ENCODE measurements around the gene GPR107. TPM values are rescaled to one million over a fixed set of nuclear protein-coding genes. Genes with fewer than 3 reads are reported as not detected.
A peak's percentile ranks its signal among the peaks of the same experiment; 100 is the strongest.

Gene GPR107
- total and polyA plus RNA-seq, 2 of the 8 experiments (the other 6 are each of a cell fraction or from before 2014, with no cell fraction given): 19.3 to 30.7 TPM

DNA sequence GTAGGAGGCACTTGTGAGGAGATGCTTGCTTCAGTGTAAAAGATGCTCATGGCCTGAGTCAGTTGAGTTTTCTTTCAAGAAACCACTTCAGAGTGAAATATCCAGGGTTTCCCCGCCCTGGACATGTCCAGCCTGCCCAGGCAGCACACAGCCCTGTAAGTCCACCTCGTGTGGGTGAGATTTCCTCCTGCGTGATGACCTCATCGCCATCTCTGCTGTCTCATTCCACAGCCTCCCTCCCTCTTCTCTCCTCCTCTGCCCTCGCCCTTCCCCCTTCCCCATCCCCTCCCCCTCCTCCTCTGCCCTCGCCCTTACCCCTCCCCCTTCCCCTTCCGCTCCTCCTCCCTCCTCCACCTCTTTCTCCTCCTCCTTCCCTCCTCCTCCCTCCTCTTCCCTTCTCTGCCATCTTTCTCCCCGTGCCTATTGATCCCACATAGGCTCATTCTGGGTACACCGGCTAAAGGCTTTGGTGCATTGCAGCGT is 84.5 kb downstream of the GPR107 start:
- H3K27ac ChIP-seq (ENCODE audit: low read depth, low read length): peak overlapping the region; percentile 38; the same call in 1 of the 2 replicates
- H3K4me2 ChIP-seq (ENCODE audit: insufficient read depth in 1 of 2, low read depth in 2 of 2, low read length in 2 of 2): peak overlapping the region; percentile 49 to 67
- H3K14ac ChIP-seq (ENCODE audit: insufficient read length): no peak overlapping the region
- no peak overlapping the region for H4K91ac ChIP-seq (replicated peaks; ENCODE audit: insufficient read length, low read length)
- no peaks in the 10 kb centered on the region for H4K20me1 ChIP-seq (replicated peaks in 1 of 2; ENCODE audit: control insufficient read depth in 1 of 2, insufficient read depth in 2 of 2, low read length in 2 of 2)
- peak overlapping the region; percentile 70 for H2BK120ac ChIP-seq (replicated peaks; ENCODE audit: low read depth, low read length)
- no peak overlapping the region for H4K8ac ChIP-seq (ENCODE audit: extremely low read depth, insufficient read depth, low read length)
- no peak overlapping the region for H3K4ac ChIP-seq (replicated peaks; ENCODE audit: insufficient read length, low read depth, low read length)
- no peaks in the 10 kb centered on the region for H3K79me2 ChIP-seq (ENCODE audit: control insufficient read depth in 1 of 2, insufficient read depth in 2 of 2, low read length in 2 of 2)
- 42% methylated on average over 5 of the region's 10 CpGs; no CpG with 5 or more reads in 1 of the 2 experiments for WGBS, 2 experiments (ENCODE audit: extremely low coverage in 1 of 2, insufficient coverage in 1 of 2, insufficient read length in 1 of 2, insufficient replicate concordance in 2 of 2, low coverage in 1 of 2, low lambda C conversion rate in 2 of 2, missing lambda C conversion rate in 1 of 2)
- no peaks in the 10 kb centered on the region for H3K9me3 ChIP-seq (ENCODE audit: insufficient read depth in 2 of 2, low read depth in 1 of 2, low read length in 1 of 2)
- H3K56ac ChIP-seq (replicated peaks; ENCODE audit: insufficient read length, low read depth, low read length): no peak overlapping the region
- H2BK5ac ChIP-seq (ENCODE audit: low read depth, low read length): peak overlapping the region; percentile 46; the same call in 1 of the 2 replicates
- peak overlapping the region; percentile 77; the same call in 1 of the 2 replicates for H2BK20ac ChIP-seq (ENCODE audit: low read length)
- 0 out of 2 replicates have a peak overlapping the region, but pooled peaks have one; percentile 96 for H2AK5ac ChIP-seq (ENCODE audit: low read depth, low read length)
- no peaks in the 10 kb centered on the region for H3K79me1 ChIP-seq (ENCODE audit: low read depth, low read length)
- H3K18ac ChIP-seq (ENCODE audit: extremely low read depth, low read length): 0 out of 2 replicates have a peak overlapping the region, but pooled peaks have one; percentile 14
- H3K36me3 ChIP-seq (ENCODE audit: control insufficient read depth in 2 of 4, insufficient read depth in 4 of 4, low read length in 3 of 4): no peaks in the 10 kb centered on the region
- no peak overlapping the region for H2AFZ ChIP-seq (ENCODE audit: low read length)
- H3K4me3 ChIP-seq (ENCODE audit: extremely low read depth in 1 of 4, insufficient read depth in 2 of 4, low read depth in 3 of 4, low read length in 4 of 4): no peak overlapping the region; a peak in 1 of 8 replicates
- ChIA-PET CTCF (ENCODE audit: partially characterized antibody) (interaction anchor here (0.7 to 1.3 kb wide), 4 partner anchors 15 to 36 kb away, joined by 3 to 5 read pairs (median 4); no protein-coding TSS in a partner anchor), POLR2A (ENCODE audit: partially characterized antibody) (interaction anchor here (0.7 kb wide), 1 partner anchor 69 kb away, joined by 3 read pairs; no protein-coding TSS in a partner anchor)
- H3K4me1 ChIP-seq (replicated peaks in 1 of 4; ENCODE audit: control insufficient read depth in 3 of 4, insufficient read depth in 4 of 4, low read length in 3 of 4): peaks cover 12 to 25% (median 18%) of the 10 kb centered on the region in 4 experiments
- no peak overlapping the region for H4K5ac ChIP-seq (ENCODE audit: insufficient read length, low read depth, low read length)
- H3K27me3 ChIP-seq (replicated peaks in 1 of 4; ENCODE audit: control insufficient read depth in 3 of 4, extremely low read depth in 1 of 4, insufficient read depth in 3 of 4, low read length in 3 of 4): no peaks in the 10 kb centered on the region
- H2BK12ac ChIP-seq (ENCODE audit: low read depth, low read length): peak overlapping the region; percentile 86; the same call in 1 of the 2 replicates
- H3K23ac ChIP-seq (ENCODE audit: insufficient read length): no peak overlapping the region
- H2BK15ac ChIP-seq (ENCODE audit: low read length): peak overlapping the region; percentile 25; the same call in 1 of the 2 replicates
- no peak overlapping the region for H3K9ac ChIP-seq (replicated peaks in 1 of 4; ENCODE audit: extremely low read depth in 1 of 4, low read depth in 3 of 4, low read length in 3 of 4)
- H3K23me2 ChIP-seq (ENCODE audit: low read depth, low read length): no peaks in the 10 kb centered on the region
- DNase-seq (ENCODE audit: low read depth in 1 of 2, low spot score in 2 of 2) (peak; percentile 34 to 64), FAIRE-seq (no peak)
- TF ChIP-seq KDM4A (IDR thresholded peaks at IDR 0.05; ENCODE audit: low read depth, low read length, severe bottlenecking): no peak
